ENCODE measurements around the gene DBF4B. TPM values are rescaled to one million over a fixed set of nuclear protein-coding genes. Genes with fewer than 3 reads are reported as not detected.

Gene DBF4B
- total RNA-seq, 1 experiment from 2014 or later = 24.7 TPM

DNA sequence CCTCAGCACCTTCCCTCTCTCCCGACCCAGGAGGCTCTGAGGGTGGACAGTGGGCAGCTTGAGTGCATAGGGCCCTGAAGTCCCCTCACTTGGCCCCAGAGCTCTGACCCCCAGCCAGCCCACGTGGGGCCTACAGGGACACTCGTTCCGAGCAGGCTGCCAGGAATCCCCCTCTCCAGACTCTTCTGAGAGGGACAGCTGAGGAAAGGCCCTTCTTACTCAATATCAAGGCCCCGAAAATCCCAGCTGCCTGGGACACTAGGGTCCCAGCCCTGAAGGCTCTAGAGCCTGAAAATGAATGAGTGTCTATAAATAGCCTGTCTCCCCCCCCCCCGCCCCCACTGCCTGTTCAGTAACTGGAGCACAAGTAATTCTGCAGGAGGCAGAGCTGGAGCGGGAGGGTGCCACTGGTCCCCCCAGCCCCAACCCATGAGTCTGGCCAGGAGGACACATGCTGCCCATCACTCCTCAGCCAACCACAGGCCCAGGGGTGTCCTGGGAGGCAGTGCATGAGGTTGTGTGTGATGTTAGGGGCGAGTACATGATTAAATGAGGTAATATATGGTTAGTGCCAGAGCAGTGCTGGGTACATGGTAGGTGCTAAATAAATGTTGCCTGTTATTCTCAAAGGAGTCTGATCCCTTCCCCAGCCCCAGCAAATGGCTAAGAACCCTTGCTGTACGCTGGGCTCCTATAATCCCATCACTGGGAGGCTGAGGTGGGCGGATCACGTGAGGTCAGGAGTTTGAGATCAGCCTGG lies 61.9 kb downstream of the DBF4B start:
- DNase-seq = no peak
- Histone ChIP-seq H3T11ph (ENCODE audit: low read length) (no peak overlapping the region), H3K27me3 (ENCODE audit: insufficient read depth, low read length) (no peaks in the 10 kb centered on the region), H4K20me1 (ENCODE audit: control insufficient read depth, insufficient read depth, insufficient read length) (no peaks in the 10 kb centered on the region), H4K5ac (ENCODE audit: insufficient read length, low read depth, low read length) (no peak overlapping the region), H3K4me1 (ENCODE audit: insufficient read depth, low read length) (no peaks in the 10 kb centered on the region), H3K27ac (ENCODE audit: insufficient read length, low read depth, low read length) (no peak overlapping the region), H2BK5ac (ENCODE audit: insufficient read length, low read length) (no peak overlapping the region), H2BK120ac (ENCODE audit: low read depth, low read length, poor library complexity, severe bottlenecking) (no peak overlapping the region), H3K4ac (ENCODE audit: low read depth, low read length) (no peak overlapping the region), H2AK5ac (ENCODE audit: insufficient read length, low read length) (no peak overlapping the region), H3K9me3 (ENCODE audit: control insufficient read depth, low read depth, low read length) (no peaks in the 10 kb centered on the region), H3K79me1 (ENCODE audit: insufficient read depth, low read depth, low read length, poor library complexity, severe bottlenecking) (no peaks in the 10 kb centered on the region), H4K91ac (ENCODE audit: insufficient read length, low read depth, low read length) (no peak overlapping the region), H2BK12ac (ENCODE audit: insufficient read length, low read depth, low read length) (no peak overlapping the region), H3K14ac (ENCODE audit: insufficient read depth, low read length) (no peak overlapping the region), H3K9ac (ENCODE audit: extremely low read depth, insufficient read length, low read length) (no peak overlapping the region), H3K56ac (ENCODE audit: insufficient read length, low read depth, low read length) (no peak overlapping the region), H2BK15ac (ENCODE audit: low read depth, low read length) (no peak overlapping the region), H3K23me2 (ENCODE audit: insufficient read length, low read depth, low read length, poor library complexity, severe bottlenecking) (peaks cover 7% of the 10 kb centered on the region), H2BK20ac (ENCODE audit: low read depth, low read length, poor library complexity, severe bottlenecking) (no peak overlapping the region), H3K18ac (ENCODE audit: insufficient read length, low read depth, low read length) (no peak overlapping the region), H2AFZ (ENCODE audit: low read length) (no peak overlapping the region), H3K23ac (ENCODE audit: insufficient read length, low read depth, low read length) (no peak overlapping the region), H3K4me2 (ENCODE audit: insufficient read depth, insufficient read length, low read length) (no peak overlapping the region), H3K79me2 (ENCODE audit: insufficient read depth, low read length) (no peaks in the 10 kb centered on the region), H4K8ac (replicated peaks; ENCODE audit: insufficient read length, low read depth, low read length) (no peak overlapping the region)
- no peak overlapping the region; a peak in 1 of 5 replicates for H3K4me3 Mint-ChIP-seq
- TF ChIP-seq, protein P1, sequence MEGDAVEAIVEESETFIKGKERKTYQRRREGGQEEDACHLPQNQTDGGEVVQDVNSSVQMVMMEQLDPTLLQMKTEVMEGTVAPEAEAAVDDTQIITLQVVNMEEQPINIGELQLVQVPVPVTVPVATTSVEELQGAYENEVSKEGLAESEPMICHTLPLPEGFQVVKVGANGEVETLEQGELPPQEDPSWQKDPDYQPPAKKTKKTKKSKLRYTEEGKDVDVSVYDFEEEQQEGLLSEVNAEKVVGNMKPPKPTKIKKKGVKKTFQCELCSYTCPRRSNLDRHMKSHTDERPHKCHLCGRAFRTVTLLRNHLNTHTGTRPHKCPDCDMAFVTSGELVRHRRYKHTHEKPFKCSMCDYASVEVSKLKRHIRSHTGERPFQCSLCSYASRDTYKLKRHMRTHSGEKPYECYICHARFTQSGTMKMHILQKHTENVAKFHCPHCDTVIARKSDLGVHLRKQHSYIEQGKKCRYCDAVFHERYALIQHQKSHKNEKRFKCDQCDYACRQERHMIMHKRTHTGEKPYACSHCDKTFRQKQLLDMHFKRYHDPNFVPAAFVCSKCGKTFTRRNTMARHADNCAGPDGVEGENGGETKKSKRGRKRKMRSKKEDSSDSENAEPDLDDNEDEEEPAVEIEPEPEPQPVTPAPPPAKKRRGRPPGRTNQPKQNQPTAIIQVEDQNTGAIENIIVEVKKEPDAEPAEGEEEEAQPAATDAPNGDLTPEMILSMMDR (conservative IDR thresholded peaks at IDR 0.05) = no peak
- H3K36me3 Mint-ChIP-seq (ENCODE audit: insufficient read depth in 1 of 3, low read depth in 3 of 3) = no peaks in the 10 kb centered on the region
- H3K9me3 Mint-ChIP-seq = no peaks in the 10 kb centered on the region
- H3K4me1 Mint-ChIP-seq = peaks cover 18 to 27% of the 10 kb centered on the region in 2 experiments
- H3K27ac Mint-ChIP-seq = no peak overlapping the region
- H3K27me3 Mint-ChIP-seq (ENCODE audit: low read depth) = peaks cover 33% of the 10 kb centered on the region
- WGBS (ENCODE audit: extremely low coverage, insufficient read length, low lambda C conversion rate) = no CpG with 5 or more reads among the region's 11 CpGs

Measured in H9 (cell line).